HG03025 (cell line): ENCODE results near the gene N4BP2.
A peak's percentile ranks its signal among the peaks of the same experiment; 100 is the strongest.

Experiments
- ATAC-seq: cut with Tn5 transposase; IDR thresholded peaks from one replicate; pipeline ENCODE4 v1.9.1; 2021; ENCODE audit warnings: mild to moderate bottlenecking, moderate library complexity; ENCODE audit not compliant: unreplicated experiment, low FRiP score

The N4BP2 gene

DNA sequence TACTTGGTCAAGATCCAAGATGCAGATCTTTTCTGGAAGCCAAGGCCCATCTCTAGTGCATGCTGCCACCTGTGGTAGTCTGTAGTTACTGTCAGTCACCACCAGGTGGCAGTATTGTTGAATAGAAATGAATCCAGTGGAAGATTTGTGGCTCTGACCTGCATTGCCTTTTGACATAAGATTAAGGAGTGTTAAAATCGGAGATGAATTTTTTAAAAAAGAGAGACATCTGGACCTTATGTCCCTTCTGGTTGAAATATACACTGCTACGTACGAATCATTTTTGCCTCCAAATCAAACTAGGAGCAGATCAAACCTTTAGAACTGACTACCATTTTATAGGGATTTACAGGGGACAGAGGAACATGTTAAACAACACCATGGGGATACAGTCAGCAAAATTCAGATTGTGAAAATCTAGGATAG, 93.3 kb downstream of the N4BP2 start:
- no peak for ATAC-seq

DNA sequence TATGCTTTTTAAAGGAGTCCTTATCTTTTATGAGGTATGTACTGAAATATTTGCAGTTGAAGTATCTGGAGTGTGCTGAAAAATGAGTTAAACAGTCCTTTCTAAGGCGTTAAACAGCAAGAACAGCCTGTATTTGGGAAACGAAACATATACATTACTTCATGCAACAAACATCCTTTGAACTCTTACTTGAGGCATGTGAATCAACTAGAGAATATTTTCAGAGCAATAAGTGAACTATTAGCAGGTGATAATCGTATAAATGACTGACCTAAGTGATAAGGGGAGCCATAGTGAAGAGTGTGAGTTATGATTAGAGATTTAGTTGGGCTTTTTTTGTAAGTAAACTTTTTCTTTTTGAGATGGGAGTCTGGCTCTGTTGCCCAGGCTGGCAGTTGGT, 94.3 kb downstream of the N4BP2 start:
- ATAC-seq = no peak

DNA sequence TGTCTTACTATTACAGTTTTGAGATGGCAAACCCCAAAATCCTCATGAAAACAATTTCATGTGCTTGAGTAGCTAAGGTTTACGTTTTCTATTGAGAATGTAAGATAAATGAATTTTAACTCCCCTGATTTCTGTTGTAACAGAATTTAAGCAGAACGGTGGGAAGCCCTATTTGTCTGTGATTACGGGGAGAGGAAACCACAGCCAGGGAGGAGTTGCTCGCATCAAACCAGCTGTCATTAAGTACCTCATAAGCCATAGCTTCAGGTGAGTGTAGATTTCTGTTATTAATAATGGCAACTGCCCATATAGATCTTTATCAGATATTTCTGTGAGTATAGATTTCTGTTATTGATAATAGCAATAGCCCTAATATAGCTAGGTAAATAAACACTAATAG, 96.0 kb downstream of the N4BP2 start:
- ATAC-seq = no peak

DNA sequence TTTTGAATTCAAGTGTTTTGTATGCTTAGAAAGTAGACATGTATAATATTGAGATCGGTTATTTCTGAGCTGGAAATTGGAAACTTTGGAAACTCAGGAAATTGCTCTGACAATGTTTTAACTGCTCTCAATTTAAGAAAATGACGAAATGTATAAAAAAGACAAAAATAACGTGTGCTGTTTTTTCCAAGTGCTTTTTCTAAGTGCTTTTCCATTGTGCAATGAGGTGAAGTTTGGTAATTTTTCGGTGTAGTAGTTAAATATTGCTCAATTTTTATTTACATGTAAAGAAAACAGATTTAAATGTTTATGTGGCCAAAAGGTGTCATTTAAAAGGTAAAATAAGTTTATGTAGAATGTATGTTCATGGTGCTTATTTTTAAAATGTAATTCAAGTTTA, 100.8 kb downstream of the N4BP2 start:
- ATAC-seq = no peak

DNA sequence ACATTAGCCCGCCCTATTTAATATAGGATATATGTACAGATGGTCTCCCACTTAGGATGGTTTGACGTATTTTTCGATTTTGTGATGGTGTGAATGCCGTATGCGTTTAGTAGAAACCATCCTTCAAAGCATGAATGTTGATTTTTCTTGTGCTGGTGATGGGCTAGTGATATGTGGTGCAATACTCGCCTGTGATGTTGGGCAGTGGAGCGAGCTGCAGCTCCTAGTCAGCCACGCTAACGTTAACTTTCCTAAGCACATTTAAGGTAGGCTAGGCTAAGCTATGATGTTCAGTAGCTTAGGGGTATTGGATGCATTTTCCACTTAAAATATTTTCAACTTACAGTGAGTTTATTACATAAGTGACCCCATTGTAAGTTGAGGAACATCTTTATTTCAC, 103.6 kb downstream of the N4BP2 start:
- no peak for ATAC-seq

DNA sequence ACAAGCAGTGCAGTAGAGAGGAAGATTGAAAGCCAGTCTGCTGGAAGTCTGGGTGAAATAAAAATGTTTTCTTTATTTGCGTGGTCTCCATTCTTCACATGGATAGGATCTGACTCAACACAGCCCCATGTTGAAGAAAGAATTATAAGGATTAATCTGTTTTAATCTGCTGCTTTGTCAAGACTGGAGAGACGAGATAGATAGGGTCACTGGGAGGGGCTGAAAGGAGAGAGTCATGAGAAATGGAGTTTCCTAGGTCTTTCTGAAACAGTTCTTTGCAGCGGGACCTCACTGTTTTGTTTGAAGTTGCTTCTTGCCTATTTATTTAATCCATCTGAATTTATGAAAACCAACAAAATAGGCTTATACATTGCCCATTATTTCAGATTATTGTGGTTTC, 107.8 kb downstream of the N4BP2 start:
- no peak for ATAC-seq

DNA sequence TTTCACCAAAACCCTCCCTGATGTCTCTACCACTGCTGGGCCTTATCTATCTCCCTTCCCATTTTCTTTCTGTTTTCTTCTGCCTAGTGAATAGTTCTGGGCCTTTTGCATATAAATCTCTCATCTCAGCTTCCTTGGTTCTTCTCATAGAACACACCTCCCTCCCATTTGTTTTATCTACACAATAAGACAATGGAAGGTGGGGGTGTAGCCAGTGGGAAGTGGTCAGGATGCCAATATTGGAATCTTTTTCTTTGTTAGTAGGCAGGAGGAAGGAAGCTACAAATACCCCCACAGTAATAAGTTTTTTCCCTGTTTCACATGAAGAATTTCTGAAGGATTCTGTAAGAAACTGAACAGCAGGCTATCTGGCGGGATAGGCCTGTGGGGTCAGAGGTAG, 109.3 kb downstream of the N4BP2 start:
- ATAC-seq = no peak

DNA sequence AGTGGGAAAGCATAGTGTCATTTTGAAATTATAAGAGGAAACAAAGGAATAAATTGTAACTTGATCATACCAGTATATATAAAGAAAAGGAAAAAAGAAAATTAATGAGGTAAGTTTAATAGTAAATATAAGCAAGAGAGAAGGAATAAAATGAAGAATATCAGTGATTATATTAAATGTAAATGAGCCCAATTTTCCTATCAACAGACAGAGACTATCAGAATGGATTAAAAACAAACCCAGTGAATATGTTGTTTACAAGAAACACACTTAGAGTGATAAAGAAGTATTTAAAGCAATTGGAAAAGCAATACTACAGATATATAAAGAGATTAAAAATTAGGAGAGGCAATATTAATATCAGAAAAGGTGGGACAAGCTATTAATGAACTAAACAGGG, 111.4 kb downstream of the N4BP2 start:
- ATAC-seq = no peak

DNA sequence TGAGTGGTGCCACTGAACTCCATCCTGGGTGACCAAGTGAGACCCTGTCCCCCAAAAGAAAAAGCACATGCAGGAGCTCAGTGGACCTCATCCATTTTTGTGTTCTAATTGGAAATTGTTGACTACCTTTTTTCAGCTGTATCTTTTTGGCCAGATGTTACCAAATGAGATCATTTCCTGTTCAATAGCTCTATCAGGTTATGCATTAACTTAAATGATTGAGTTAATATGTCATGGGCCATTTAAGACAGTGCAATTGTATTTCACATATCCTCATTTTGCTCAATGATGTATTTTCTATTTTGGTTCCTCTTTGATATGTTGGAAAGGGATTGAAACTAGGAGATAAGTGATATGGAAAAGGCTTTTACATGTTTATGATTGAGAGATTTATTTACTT, 113.9 kb downstream of the N4BP2 start:
- no peak for ATAC-seq

DNA sequence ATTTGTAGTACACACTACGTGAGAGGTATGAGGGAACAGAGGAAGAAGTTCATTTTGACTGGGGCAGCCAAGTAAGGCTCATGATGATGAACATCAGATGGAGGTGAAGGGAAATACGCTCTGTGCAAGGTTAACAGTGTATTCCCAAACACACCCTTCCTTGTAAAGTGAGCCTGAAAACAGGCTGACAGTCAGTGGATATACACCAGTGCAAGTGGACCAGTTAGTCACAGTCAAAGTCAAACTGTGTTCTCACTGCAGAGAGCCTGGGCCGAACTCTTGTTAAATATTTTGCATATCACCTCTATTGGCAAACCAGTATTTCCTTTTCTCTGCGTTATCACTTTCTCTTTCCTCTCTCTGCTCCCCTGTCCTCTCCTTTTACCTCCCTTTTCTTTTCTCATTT, 116.8 kb downstream of the N4BP2 start:
- peak; percentile 61 for ATAC-seq

DNA sequence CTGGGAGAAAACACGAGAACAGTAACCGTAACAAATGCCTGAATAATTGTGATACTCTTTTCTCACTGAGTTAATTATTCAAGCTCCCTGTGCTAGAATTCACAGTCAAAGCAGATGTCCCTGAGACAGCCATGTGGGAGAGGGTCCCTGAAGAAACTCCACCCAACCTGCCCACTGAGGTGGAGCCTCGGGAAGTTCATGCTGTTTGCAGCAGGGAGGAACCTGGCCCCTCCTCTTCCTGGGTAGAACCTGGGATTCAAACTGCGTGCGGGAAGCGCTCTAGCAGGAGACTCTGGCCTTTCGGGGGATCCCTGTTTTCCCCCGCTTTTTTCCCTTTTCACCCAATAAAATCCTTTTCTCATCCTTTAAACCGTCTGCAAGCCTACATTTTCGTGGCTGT, 120.0 kb downstream of the N4BP2 start:
- no peak for ATAC-seq

DNA sequence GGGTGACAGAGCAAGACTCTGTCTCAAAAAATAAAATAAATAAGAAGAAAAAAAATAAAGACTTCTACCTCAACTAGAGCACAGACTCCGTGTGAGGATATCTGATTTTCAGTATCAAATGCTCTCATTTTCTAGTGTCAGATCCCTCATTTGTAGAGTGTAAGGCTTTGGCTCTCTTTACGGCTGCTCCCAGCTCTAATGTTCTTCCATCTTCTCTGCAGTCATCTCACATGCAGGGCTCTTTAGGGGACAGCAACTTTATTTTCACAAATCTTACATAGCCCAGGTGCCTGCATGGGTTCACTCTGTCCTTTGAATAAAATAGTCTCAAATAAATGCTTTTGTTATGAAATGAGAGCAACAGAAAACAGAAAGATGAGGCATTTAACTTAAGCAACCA, 120.9 kb downstream of the N4BP2 start:
- ATAC-seq = no peak

DNA sequence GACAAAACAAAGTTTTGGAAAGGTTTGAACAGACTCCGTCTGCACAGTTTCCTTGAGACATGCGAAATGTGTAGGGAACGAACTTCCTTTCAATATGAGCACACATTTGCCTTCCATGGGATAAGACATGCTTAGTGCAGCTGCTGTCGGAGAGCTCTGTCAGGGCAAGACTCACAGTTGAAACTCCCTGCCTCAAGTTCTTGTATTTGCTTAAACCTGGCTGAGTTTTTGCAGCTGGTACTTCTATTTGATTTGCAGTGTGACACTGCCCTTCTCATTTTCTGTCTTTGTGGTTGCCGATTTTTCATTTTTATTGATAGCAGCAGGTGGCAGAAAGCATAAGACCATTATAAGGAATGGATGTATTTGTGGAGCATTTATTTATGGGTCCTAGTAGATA, 122.0 kb downstream of the N4BP2 start:
- no peak for ATAC-seq

DNA sequence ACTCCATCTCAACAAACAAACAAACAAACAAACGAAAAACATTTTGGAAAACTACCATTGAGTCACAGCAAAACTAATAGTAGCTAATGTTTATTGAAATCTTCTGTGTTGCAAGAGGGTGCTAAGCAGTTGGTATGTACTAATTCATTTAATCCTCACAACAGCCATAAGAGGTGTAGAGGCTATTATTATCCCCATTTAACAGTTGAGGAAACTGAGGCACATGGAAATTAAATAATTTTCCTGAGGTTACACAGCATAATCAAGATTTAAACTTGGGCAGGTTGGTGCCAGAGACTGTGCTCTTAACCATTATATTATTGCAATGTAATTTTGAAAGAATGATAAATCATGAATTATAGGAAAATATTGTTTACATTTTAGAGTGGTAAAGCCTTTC, 122.7 kb downstream of the N4BP2 start:
- no peak for ATAC-seq

DNA sequence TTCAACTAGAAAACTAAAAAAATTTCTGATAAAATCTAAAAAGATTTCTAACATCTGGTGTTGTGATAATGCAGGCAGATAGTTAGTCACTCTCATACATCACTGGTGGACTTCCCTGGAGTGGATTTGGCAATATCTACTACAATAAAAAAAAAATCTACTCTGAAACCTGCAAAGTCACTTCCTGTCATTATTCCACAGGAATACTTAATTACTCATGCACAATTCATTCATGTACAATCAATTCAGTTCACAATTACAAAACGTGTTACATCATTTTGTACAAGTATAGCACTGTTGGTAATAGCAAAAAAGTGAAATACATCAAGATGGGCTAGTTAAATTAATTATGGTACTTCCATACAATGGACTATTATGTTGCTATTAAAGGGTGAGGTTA, 123.7 kb downstream of the N4BP2 start:
- no peak for ATAC-seq

DNA sequence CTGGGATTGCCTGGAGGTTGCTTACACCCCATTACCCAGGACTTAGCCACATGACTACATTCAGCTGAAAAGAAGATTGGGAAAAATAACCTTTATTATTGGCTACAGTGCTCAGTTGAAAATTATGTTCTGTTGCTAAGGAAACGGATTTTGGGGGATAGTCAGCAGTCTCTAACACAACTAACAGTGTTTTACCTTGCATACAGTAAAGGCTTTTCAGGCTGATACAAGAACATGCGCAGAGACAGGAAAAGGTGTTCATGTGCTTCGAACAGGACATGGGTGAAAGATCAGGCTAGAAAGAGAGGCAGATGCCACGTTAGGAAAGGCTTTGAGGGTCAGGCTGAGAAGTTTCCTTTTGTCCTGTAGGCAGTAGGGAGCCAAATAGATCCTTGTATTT, 125.4 kb downstream of the N4BP2 start:
- ATAC-seq = no peak

DNA sequence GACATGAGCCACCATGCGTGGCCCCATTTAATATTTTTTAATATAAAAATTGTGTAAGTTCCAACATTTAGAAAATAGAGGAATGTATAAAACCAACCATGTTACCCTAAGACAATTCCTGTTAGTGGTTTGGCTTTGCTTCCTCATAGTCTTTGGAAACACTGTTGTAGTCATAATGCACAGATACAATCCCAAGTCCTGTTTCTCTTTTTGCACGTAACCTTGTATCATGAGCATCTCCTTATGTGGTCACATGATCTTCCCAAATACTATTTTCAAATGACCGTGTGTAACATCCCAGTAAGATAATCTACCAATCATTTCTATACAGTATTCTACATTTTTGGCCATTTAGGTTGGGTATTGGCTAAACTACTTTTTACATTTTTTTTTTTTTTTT, 126.3 kb downstream of the N4BP2 start:
- ATAC-seq = no peak

DNA sequence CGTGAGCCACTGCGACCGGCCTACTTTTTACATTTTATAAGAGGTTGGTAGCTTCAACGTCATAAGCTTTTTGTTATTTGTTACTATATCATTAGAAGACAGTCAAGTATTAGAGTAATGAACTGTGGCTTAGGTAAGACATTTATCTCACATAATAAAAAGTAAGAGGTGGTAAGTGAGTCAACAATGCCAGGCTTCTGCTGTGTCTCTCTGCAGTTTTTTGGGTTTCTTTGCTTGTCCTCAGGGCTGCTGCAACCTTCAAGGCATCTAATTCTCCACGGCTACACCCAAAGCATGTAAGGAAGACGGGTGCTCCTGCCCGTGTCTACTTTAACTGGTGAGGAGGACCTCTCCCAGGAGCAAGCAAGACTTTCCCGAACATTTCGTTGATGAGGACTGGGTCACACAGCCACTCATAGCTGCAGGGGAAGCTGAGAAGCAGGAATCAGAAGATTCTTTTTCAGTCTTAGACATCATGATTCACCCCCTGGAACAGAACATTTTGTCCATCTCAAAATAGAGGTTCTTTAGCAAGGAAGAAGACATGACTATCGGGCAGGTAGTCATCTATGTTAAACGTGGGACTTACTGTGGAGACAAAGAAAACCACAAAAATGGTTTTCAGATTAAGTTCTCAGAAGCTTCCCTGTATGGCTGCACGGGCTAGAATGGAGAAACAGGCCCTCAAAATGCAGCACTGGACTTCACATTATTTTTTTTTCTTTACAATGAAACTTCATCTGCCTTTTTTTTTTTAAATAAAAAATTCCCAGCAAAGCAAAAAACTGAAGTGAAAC, 127.2 kb downstream of the N4BP2 start:
- ATAC-seq = no peak

DNA sequence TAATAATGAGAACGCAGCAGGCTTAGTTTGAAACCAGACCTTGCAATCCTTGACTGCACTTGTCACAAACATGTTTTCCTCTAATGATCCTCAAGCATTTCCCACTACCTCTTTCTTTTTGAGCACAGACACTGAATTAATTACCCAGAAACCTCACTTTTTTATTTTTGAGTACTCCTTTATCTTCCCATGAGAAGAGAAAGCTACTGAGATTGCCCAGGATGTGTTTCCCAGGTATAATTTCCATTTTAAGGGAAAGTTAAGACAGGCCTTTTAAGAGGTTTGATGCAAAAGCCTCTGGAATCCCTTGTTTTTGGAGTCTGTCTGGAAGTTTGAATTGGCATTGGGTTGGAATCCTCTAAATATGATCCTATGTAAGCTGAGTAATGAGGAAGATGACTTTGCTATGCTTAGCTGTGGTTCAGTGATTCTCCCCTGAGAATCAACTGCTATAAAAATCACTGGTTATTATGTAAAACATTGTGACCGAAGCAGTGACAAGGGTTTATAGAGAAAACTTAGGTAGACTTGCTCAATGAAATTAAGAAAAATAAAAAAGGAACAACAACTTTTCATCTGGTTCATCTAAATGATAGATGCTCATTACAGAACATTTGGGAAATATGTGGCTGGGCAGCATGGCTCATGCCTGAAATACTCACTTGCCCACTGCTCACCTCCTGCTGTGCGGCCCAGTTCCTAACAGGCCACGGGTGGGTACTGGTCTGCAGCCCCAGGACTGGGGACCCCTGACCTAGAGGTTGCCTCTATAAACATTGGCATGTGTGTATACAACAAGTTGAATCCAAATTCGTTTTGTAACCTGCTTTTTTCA, 129.4 kb downstream of the N4BP2 start:
- no peak for ATAC-seq

DNA sequence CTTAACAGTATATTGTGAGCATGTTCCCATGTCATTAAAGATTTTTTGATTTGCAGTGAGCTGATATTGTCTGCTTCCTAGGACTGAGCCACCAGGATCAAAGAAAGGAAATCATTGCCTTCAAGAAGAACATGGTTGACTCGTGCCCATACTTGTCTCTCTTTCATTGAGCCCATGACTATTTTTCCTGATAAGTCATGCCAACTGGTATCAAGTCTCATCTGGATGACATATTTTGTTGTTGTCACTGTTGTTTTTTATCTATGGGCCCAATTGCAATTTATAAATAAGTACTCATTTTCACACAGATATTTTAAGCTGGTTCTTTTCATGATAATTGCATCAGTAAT, 130.0 kb downstream of the N4BP2 start:
- no peak for ATAC-seq

DNA sequence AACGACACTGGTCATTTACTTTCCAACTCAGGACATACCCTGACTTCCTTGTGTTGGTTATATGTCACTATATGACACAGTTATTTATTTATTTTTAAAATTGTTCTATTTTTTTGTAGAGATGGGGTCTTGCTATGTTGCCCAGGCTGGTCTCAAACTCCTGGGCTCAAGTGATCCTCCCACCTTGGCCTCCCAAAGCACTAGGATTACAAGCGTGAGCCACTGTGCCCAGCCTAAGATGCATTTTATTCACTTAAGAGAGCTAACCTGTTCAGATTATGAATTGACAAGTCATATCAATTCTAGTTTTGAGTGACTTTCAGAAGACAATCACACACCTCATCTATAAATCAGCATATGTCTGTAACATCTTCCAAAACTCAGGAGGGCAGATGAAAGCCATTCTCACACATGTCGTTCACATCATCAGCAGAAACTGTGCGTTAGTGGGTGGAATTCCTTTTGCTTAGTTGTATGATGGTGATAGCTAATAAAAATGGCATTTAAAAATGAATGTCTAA, 130.8 kb downstream of the N4BP2 start:
- no peak for ATAC-seq

DNA sequence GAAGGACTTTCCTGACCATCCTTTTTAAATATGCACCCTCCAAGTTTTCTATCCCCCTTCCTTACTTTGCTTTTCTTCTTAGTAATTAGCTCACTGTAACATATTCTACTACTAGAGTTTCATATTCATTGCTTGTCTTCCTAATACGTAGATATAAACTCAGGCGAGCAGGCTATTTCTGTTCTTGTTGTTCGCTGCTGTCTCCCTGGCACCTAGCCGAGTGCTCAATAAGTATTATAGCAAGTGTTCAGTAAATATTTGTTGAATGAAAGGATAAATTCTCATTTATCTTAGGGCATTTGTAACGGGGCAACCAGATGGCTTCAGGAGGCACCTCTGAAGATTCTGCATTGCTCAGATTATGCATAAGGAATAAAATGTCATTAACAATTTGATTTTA, 133.4 kb downstream of the N4BP2 start:
- no peak for ATAC-seq
